NCI-H82 treated with DMSO at 0.1 percent for 48 hours (cell line): ENCODE data around the gene SUN3.
"Not testable (repeated sequence)": the region's sequence is repeated elsewhere in the genome, so short reads cannot be mapped to it uniquely, and the experiment has no call there.

Experiments
- DNase-seq: peaks from one replicate; lab custom pipeline; 2025; ENCODE audit not compliant: unreplicated experiment; lab: John Stamatoyannopoulos, UW

The SUN3 gene

GRCh38 chr7:48031111-48031510 lies 2.2 kb upstream of the SUN3 start:
- DNase-seq = no peak

GRCh38 chr7:48025624-48026023 lies 3.3 kb downstream of the SUN3 start:
- no peak for DNase-seq

DNA sequence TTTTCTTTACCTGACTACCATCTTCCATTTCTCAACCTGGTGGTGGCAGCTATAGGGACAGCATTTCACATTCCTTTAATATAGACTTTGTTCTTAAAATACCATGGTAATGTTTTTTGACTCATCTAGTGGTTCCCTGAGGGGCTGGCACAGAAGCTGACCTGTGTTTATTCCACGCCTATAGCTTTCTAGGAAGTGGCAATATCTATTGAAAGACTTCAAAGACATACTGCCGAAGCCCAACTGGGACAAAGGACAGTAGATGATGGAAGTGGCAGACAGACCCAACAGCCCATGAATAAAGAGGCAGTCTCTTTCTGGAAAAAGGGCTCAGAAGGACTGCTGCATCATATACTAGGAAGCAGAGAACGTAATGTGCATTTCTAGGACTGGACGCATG lies 11.2 kb downstream of the SUN3 start:
- no peak for DNase-seq

DNA sequence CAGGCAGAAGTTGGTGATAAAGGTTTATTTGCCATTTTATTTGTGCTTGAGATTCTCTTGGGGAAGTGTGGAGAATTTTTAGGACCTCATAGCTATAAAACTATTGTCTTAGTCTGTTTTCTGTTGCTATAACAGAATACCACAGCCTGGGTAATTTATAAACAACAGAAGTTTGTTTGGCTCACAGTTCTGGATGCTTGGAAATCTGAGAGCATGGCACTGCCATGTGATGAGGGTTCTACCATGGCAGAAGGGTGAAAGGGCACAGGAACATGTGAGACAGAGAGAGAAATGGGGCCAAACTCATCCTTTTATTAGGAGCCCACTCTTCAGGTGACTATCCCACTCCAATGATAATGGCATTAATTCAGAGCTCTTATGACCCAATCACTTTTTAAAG lies 12.3 kb downstream of the SUN3 start:
- DNase-seq = no peak

DNA sequence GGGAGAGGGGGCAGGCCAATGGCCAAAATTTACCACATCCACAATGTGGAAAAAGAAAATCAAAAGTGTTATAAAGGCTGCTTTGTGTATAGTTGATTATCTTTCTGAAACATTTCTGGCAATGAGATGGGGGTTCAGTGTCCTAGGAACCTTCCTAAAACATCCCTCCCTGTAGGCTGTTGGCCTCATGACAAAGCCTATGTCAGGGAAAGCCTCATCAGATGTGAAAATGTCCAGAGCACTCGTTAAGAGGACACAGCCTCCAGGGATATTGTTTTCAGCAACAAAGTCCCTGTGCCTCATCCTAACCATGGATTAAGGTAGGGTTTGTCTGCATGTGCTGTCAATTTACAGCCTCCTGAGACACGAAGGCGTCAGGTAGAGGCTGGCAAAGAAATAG lies 17.0 kb downstream of the SUN3 start:
- DNase-seq = no peak

DNA sequence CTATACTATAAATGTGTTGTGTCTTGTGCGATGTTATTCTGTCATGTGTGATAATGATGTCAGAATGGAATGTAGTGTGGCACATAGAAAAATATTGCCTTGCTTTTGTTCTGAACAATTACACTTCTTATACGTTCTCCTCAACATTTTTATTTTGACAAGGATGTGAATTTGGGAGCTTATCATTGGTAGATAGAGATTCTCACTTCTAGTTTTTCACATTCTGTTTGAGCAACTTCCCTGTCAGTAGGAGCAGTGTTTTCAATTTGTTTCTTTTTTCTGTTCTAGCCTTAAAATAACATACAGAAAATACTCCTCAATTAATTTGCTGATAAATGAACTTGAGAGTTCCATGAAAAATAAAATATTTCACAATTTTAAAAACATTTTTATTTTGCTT lies 17.6 kb downstream of the SUN3 start:
- no peak for DNase-seq

GRCh38 chr7:48009954-48010353 lies 19.0 kb downstream of the SUN3 start:
- DNase-seq = no peak

GRCh38 chr7:48009257-48009656 lies 19.6 kb downstream of the SUN3 start:
- no peak for DNase-seq

DNA sequence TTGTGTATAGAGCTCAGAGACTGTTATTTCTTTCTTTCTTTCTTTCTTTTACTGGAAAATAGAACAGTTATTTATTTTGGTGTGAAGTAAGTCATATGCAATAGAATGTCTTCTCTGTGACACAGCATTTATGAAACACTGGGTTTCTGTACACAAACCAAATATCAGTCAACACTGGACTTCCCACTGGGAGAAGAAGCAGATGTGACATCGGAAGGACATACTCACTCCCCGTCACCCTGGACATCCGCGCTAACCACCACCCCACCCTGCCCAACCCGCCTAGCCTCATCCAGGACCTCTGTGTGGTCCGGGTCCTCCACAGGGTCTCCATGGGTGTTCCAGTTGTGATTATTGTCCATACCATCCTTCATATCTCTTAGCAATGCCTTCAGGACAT lies 22.0 kb downstream of the SUN3 start:
- no peak for DNase-seq

- no peak for DNase-seq
Measured at GRCh38 chr7:48004638-48005037, 24.3 kb downstream of the SUN3 start.

- peak; percentile 51 for DNase-seq
Measured at GRCh38 chr7:48004032-48004431, 24.9 kb downstream of the SUN3 start.

- DNase-seq = not testable (repeated sequence)
Measured at GRCh38 chr7:48000164-48000563, 28.7 kb downstream of the SUN3 start.

DNA sequence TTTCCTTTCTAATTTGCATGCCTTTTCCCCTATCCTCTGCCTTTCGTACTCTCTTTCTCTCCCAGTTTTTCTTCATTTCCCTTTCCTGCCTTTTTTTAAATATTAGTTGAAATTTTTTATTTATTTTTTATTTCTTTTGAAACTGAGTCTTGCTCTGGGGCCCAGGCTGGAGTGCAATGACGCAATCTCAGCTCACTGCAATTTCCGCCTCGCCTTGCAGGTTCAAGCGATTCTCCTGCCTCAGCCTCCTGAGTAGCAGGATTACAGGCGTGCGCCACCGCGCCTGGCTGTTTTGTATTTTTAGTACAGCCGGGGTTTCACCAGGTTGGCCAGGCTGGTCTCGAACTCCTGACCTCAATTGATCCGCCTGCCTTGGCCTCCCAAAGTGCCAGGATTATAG lies 29.5 kb downstream of the SUN3 start:
- DNase-seq = no peak

DNA sequence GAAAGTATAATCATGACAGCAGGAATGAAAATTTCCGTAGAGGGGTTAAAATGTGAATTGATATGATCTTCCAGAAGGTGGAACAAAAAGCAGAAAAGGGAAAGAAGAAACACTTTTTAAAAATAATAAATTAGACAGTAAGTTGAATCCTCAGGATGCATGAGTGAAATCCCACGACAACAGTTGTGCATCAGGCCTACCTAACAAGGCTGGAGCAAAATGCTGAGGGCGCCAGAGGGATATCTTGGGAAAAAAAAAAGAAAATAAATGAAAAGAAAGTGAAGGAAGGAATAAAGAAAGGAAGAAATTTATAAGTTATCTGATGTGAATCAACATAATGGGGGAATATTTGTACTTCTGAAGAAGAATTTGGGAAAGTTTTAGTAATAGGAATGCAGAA lies 36.5 kb downstream of the SUN3 start:
- DNase-seq = no peak

DNA sequence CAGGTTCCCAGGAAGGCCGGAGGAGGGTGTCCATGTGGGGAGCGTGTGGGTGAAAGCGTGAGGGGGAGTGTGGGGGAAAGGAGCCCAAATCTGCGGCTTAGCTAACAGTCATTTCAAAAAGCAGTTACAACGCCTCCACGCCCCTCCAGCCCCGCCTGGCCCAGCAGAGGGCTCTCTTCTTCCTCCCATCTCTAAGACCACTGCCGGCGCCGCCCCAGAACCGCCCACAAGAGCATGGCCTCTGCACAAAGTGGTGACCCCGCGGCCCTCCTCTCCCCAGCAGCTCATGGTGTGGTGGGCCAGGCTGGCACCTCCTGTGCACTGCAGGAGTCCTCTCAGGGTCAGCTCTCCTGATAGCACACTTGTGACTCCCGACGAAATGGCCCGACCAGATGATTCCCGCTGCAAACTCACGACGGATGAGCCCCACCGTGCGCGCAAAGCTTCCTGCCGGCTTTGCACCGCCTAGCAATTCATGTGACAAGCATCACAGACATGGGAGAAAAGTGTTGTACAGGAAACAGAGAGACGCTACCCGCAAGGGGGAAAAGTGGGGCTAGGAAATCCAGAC lies 37.1 kb downstream of the SUN3 start:
- peak; percentile 65 for DNase-seq

GRCh38 chr7:47991270-47991669 lies 37.6 kb downstream of the SUN3 start:
- DNase-seq = no peak

DNA sequence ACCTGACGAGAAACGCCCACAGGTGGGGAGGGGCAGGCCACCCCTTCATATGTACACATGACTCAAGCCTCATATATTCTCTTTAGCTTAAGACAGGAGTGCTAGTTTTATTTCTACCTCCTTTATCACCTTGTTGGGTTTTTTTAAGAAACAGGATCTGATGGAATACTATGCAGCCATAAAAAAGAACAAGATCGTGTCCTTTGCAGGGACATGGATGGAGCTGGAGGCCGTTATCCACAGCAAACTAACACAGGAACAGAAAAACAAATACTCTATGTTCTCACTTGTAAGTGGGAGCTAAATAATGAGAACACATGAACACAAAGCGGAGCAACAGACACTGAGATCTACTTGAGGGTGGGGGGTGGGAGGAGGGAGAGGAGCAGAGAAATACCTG lies 38.3 kb downstream of the SUN3 start:
- no peak for DNase-seq

GRCh38 chr7:47989607-47990400 lies 39.1 kb downstream of the SUN3 start:
- DNase-seq = peak; percentile 86

DNA sequence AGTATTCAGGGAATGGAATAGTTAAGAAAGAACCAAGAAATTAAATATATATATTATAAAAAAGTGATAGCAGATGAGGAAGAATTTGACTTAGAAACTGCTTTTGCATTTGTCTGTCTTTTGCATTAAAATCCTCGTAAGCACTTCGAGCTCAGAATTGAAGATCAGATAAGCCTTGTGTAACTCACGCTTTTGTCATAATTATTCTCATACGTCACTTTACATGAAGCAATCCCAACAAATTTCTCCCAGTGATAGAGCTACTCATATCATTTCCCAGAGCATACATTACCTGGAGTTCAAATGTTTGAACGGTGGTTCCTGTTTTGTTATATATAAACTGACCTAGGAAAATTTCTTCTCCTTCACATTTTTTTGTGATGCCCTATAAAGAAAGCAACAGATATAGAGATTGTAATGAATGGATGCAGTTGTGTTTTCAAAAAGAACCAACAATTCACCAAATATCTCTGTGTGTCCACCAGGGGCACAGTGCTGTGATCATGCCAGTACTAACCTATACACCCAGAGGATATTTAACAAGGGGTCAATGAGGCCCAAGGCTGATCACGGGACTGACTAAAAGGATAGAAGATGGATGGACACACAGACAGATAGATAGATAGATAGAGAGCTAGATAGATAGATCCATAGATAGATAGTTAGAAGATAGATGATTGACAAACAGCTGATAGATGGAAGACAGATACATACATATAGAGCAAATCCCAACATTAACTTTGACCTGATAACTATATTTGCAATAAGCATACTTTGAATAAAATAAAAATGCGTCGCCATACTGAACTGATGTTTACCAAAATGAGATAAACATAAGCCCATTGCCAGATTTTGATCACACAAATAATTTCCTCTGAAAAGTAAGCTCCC lies 40.2 kb downstream of the SUN3 start:
- peak; percentile 40 for DNase-seq

DNA sequence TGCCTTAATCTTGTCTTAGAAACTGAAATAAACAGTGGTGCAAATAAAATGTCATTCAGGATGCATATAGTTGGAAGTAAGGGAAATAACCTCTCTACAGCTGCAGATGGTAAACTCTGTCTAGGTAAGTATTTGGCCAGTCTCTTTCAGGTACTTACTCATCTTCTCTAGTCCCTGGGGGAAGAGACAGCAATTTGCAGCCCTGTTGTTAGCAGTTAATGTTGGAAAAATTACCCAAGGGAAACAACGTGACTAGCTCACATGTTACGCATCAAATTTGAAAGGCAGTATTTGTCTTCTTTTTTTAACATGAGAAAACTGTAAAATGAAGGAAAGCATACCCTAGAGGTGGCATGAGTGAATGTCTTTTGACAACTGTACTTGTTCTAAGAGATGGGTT lies 46.3 kb downstream of the SUN3 start:
- DNase-seq = no peak

DNA sequence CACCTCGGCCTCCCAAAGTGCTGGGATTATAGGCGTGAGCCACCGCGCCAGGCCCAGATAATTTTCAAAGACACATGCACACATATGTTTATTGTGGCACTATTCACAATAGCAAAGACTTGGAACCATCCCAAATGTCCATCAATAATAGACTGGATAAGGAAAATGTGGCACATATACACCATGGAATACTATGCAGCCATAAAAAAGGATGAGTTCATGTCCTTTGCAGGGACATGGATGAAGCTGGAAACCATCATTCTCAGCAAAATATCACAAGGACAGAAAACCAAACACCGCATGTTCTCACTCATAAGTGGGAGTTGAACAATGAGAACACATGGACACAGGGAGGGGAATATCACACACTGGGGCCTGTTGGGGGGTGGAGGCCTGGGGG lies 48.3 kb downstream of the SUN3 start:
- DNase-seq = not testable (repeated sequence)

DNA sequence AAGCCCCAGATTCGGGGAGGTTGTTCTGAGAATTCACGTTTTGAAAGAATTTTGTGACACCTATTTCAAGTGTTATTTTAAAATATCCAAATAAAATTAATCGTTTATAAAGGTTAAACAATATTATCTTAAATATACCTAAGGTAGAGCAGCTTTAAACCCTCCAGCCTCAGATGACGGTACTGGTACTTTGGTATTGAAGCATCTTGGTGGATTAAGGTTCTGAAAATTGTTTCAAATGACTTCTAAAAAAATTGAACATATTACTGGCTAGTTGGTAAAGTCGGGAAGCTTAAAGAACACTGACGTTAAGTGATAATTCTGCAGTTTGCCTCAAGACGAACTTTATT lies 49.1 kb downstream of the SUN3 start:
- no peak for DNase-seq
